GM19351 (cell line): ENCODE measurements around the gene VMAC.
"Not testable (repeated sequence)": the region's sequence is repeated elsewhere in the genome, so short reads cannot be mapped to it uniquely, and the experiment has no call there.

ENCODE experiments used
- ATAC-seq: cut with Tn5 transposase; IDR thresholded peaks from one replicate; pipeline ENCODE4 v1.9.1; 2021; ENCODE audit warnings: mild to moderate bottlenecking, moderate library complexity; ENCODE audit not compliant: unreplicated experiment

The VMAC gene

DNA sequence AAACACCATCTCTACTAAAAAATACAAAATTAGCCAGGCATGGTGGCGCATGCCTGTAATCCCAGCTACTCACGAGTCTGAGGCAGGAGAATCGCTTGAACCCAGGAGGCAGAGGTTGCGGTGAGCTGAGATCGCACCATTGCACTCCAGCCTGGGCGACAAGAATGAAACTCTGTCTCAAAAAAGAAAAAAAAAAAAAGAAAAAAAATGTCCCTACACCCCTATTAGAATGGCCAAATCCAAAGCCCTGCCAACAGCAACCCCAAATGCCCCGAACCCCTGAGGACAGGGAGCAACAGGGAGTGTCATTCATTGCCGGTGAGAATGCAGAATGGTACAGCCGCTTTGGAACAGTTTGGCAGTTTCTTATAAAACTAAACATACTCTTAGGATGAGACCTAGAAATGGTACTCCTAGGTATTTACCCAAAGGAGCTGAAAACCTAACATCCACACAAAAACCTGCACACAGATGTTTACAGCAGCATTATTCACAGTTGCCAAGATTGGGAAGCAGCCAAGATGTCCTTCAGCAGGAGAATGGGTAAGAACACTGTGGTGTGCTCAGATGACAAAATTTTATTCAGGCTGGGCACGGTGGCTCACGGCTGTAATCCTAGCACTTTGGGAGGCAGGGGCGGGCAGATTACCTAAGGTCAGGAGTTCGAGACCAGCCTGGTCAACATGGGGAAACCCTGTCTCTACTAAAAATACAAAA, 21.4 kb upstream of the VMAC start:
- ATAC-seq, result not testable (repeated sequence)

DNA sequence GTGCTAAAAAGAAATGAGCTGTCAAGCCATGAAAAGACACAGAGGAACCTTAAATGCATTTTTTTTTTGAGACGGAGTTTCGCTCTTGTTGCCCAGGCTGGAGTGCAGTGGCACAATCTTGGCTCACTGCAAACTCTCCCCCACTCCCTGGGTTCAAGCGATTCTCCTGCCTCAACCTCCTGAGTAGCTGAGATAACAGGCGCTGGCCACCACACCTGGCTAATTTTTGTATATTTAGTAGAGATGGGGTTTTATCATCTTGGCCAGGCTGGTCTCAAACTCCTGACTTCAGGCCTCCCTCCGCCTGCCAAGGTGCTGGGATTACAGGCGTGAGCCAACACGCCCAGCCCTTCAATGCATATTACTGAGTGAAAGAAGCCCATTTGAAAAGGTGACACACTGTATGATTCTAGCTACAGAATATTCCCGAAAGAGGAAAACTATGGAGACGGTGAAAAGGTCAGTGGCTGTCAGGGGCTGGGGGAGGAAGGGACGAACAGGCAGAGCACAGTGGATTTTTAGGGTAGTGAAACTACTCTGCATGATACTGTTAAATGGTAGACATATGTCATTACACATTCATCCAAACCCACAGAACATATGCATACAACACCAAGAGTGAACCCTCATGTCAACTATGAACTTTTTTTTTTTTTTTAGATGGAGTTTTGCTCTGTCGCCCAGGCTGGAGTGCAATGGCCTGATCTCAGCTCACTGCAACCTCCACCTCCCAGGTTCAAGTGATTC, 20.4 kb upstream of the VMAC start:
- not testable (repeated sequence) for ATAC-seq

DNA sequence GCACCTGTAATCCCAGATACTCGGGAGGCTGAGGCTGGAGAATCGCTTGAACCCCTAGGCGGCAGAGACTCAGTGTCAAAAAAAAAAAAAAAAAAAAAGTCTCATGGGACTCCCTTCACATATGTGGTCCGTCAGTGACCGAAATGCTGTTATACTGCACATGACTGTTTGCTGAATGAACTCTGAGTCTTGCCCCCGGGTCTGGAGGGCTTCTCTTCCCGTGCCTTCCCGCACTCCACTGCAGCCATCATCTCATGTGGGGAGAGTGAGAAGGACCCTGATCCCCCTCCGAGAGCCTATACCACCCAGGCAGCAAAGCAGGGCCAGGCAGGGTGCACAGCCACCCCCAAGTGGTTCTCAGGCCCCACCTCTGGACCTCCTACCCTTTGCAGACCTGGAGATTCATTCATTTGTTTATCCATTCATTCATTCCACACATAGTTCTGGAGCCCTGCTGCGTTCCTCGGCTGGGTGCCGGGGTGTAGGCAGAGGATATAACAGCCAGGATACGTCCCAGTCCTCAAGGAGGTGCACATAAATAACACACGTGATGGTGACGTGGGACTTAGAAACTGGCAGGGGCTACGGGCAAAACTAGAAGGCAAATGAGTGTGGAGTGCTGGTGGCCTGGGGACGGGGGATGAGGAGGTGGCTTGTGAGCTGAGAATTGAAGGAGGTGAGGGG, 15.2 kb upstream of the VMAC start:
- ATAC-seq, result no peak

GRCh38 chr19:5890099-5890498, 14.6 kb upstream of the VMAC start:
- no peak for ATAC-seq

DNA sequence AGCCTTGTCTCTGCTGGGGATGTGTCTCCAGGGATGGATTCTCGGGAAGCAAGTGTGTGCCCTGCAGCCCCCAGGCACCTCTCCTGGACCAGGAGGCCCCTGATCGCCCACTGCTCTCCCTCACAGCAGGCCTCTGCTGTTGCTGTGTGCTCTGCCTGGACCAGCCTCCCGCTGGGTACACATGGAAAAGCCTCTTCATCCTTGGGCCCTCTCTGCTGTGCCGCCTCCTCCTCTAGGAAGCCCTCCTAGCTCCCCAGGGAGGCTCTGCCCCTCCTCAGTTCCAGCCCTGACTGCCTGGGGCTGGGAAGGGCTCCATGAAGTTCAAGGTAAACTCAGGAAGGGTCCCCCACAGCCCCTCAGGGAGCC, 13.1 kb upstream of the VMAC start:
- ATAC-seq, result no peak

- no peak for ATAC-seq
Measured at GRCh38 chr19:5891938-5892771, 12.5 kb upstream of the VMAC start.

GRCh38 chr19:5892772-5893275, 11.8 kb upstream of the VMAC start:
- ATAC-seq, result no peak

DNA sequence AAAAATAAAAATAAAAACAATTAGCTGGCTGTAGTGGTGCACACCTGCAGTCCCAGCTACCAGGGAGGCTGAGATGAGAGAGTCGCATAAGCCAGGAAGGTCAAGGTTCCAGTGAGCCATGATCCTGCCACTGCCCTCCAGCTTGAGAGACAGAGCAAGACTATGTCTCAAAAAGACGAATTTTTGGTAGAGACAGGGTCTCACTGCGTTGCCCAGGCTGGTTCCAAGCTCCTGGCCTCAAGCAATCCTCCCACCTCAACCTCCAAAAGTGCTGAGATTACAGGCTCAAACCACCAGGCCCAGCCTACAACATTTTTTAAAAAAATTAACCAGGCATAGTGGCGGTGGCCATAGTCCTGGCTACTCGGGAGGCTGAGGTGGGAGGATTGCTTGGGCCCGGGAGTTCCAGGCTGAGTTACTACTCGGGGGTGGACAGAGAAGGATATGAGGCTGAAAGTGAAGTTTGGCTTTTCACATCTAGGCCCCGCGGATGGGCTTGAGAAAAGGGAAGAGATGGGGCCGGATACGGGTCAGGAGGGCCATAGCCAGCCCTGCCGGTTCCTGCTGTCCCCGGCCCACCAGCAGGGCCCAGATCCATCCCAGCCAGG, 11.3 kb upstream of the VMAC start:
- ATAC-seq, result no peak

- ATAC-seq, result no peak
Measured at GRCh38 chr19:5893907-5894703, 10.6 kb upstream of the VMAC start.

GRCh38 chr19:5894704-5895349, 9.8 kb upstream of the VMAC start:
- no peak for ATAC-seq

GRCh38 chr19:5895409-5895808, 9.3 kb upstream of the VMAC start:
- ATAC-seq, result no peak

GRCh38 chr19:5895890-5896289, 8.8 kb upstream of the VMAC start:
- no peak for ATAC-seq

GRCh38 chr19:5896365-5897076, 8.2 kb upstream of the VMAC start:
- no peak for ATAC-seq

DNA sequence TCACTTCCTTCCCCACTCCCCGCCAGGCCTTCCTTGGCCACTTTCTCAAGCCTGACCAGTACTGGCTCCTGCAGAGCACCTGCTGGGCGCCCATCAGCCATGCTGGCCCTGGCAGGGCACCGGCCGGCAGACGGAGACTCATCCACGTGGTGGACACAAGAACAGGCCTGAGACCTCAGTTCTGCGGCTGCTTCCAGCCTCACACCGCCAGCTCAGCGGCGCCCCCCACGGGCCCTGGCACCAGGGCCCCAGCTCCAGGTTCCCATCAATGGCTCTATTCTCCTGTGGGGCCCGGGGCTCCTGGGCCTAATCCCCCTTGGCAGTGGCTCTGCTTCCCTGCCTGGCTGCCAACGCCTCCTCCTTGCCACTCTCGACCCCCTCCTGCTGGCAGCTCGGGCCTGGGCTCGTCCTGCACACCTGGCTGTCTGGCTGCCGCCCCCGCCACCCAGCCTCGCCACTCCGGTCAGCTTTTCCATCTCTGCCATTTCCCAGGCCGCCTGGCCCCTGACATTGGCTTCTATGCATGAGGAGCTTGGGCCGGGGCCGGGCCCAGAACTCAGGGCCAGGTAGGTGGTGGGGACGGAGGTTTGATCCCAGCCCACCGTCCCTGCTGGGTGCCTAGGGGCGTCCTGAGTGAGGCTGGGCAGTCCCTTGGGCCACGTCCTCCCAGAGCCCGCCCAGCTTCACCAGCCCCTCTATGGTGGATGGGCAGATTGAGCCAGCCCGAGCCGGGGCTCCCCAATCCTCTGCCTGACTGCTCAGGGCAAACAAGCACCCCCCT, 7.3 kb upstream of the VMAC start:
- no peak for ATAC-seq

DNA sequence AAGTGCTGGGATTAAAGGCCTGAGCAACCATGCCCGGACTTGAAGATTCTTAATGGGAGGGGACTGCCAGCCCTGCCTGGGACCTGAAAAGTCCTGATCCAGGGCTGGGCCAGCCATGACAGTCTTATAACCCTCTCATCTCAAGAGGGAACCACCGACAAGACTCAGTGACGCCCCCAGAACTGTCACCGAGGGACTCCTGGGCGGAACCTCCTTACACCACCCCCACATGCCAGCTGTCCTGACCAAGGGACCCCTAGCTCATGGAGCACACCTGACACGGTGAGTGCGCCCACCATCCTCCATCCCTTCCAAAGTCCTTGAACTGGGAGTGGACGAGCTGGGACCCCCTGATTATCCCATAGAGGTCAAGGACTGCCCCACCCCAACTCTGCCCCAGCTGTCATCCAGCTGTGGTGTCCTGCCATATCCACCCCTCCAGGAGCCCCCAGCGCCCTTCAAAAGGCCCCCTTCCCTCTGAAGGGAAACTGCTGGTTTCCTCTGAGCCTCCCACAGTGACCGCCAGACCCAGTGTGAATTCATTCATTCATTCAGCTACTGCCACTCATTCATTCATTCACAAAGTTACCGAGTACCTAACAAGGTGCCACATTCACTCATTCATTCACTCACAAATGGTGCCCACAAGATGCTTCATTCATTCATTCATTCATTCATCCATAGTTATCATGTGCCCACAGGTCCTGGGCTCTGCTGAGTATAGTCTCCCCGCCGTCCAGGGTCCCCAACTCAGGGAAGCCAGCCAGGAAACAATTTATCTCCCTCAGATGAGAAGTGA, 4.7 kb upstream of the VMAC start:
- ATAC-seq, result no peak

DNA sequence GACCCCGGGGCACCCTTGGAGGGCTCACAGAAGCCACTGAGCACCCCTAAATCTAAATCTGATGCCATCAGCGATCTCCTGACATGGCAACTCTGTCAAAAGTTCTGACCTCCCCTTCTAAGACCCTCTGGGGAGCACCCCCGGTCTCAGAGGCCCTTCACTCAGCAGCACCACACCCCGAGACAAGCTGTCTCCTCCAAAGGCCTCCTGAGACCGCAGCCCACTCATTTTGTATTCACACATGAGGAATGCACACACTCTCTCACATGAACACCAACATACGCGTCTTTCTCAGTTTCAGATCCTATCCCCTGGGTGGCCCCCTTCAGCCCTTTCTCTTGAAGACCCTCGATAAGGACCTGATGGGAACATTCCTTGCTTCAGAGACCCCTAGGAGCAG, 3.7 kb upstream of the VMAC start:
- no peak for ATAC-seq

DNA sequence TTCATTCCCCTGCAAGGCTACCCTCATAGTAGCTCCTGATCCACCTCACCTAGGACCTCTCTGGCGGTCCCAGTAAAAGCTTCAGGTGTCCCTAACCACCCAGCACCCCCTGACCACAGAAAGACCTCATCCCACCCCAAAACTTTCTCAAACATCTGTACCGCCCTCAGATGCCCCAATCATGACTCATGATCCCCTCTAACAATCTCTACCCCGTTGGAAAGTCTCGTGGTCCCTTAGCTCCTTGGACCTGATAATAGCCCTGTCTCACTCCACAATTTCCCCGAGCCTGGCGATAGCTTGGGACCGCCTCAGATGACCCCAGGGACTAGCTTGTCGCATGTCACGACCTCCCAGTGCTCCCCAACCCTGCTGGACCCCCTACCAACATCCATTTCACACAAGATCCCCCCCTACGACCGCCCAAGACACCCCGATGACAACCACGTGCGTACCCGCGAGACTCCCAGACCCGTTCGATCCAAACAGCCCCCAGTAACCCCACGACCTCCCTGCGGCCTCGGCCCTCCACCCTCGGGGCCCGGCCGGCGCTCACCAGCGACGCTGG, 1.5 kb upstream of the VMAC start:
- no peak for ATAC-seq
